HG02798 (cell line): ENCODE results near the gene DEPDC5.

ENCODE experiments used
- ATAC-seq: cut with Tn5 transposase; IDR thresholded peaks from one replicate; pipeline ENCODE4 v1.9.1; 2021; ENCODE audit warnings: mild to moderate bottlenecking; ENCODE audit not compliant: unreplicated experiment, poor library complexity

Gene DEPDC5

DNA sequence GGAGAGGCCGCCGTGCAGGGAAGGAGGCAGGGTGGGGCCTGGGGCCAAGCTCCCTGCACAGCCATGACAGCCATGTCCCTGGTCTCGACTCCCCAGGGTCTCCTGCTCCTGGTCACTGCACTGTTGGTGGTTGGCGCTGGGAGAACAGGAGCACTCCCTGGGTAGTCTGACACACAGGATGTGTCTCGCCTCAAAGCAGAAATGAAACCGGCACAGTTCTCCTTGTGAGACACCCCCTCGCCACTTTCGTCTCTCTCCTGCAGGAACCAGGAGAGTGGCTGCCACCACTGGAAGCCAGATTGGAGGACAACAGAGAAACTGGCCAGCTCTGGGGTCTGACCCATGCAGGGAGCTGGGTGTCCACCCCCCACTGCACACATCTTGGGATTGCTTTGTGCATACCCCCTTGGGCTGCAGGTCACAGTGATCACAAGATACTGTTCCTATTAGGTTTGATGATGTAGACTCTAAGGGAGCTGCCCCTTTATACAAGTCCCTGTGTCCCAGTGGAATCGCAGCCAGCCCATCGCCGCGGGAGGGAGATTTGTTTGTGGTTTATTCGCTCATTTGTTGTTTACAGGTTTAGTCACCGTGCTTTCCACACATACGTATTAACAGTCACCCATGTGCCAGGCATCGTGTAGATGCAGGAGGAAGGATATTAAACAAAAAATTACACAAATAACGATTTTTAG lies 163.6 kb downstream of the DEPDC5 start:
- ATAC-seq = no peak

DNA sequence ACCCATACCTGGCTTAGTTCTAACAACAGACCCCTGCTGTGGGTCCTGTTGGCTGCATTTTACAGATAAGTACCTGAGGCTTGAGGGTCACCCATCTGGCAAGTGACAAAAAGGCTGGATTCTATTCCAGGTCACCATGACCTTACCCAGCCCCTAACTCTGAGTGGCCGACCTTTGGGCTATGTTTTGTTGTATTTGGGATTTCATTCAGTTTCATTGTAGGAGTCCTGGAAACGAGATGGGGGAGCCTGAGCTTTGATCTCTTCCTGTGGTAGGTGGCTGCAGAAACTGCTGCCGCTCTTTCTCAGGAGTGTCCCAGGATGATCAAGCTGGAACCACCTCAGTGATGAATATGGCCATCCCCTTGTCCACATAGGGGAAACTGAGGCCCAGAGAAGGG lies 165.9 kb downstream of the DEPDC5 start:
- no peak for ATAC-seq

DNA sequence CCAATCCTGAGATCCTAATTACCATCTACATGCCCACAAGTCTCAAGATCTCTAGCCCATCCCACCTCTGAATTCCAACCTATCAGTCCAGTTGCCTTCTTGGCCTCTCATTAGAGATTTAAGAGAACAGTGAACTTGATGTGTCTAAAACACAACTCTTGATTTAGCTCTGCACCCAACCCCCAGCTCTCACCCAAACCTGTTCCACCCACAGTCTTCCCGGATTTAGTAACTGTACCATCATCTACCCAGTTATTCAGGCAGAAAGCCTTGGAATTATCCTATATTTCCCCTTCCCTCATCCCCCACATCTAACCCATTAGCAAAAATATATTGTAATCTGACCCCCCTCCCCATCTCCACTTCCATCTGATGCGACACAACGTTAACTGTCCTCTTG lies 166.5 kb downstream of the DEPDC5 start:
- ATAC-seq = no peak

DNA sequence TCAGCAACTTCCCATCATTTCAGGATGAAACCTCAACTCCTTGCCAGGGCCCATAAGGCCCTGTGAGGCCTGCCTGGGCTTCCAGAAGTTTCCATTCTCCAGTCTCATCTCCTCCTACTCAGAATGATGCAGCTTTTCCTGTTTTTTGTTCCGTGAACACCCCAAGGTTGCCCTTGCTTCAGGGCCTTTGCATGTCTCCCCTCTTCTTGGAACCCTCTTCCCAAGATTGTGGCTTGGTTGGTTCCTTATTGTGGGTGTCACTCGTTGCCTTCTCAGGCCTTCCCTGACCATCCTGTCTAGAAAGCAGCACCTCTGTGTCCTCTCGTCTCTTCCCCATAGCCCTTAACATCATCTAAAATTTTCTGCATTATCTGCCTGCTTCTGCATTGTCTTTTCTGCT lies 167.3 kb downstream of the DEPDC5 start:
- no peak for ATAC-seq

DNA sequence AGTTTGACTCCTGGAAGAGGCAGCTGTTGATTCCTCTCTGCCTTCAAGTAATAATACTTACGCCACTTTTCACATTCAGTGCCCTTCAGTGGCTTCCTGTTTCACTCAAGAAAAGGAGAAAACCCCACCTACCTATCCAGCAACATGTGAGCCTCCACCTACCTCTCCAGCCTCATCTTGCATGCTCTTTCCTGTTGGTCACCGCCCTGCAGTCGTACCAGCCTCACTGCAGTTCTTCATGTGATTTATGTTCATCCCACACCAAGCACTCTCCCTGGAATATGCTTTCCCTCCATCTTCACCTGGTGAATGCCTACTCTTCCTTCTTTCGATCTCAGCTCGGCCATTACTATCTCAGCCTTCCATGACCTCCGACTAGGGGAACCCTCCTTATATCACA lies 168.7 kb downstream of the DEPDC5 start:
- no peak for ATAC-seq

DNA sequence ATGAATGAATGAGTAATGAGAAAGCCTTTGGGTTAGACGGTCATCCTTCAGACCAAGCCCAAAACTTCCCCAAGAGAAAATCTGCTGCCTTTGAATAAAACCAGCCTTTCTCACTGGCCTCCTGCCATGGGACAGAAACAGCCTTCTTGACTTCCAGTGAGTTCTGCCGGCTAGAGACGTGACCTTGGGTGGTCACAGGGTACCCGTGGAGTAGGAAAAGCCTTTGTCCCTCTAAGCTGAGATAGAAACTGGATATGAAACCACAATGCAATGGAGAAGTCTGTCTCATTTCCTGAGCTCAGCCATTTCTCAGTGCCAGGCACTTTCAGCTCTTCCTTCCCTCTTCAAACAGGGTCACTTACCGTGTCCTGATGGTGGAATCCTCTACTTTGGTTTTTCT lies 169.3 kb downstream of the DEPDC5 start:
- ATAC-seq = no peak

DNA sequence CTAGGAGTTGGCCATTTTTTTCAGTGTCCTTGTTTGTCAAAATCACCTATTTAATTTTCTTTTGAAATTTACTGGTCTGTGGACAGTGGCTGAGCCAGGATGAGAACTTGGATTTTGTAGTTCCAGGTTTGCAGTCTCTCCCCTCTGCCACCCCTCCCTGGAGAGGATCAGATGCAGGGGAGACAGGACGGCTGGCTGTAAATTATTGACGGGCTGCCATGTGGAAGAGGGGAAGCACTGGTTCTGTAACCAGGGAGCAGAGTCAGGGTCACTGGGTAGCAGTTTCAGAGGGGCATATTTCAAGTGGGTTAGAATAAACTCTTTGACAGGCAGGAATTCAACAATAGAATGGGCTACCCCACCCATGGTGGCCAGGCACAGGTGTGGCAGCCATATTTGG lies 169.9 kb downstream of the DEPDC5 start:
- ATAC-seq = no peak

DNA sequence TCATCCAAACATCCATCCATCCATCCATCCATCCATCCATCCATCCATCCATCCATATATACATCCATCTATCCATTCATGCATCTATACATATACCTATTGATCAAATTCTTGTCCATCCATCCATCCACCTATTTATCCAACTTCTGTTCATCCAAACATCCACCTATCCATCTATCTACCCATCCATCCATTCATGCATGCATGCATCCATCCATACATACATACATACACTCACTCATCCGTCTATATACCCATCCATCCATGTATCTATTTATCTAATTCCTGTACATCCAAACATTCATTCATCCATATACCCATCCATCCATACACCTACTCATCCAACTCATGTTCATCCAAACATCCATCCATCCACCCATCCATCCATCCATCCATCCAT lies 171.2 kb downstream of the DEPDC5 start:
- ATAC-seq = no peak

DNA sequence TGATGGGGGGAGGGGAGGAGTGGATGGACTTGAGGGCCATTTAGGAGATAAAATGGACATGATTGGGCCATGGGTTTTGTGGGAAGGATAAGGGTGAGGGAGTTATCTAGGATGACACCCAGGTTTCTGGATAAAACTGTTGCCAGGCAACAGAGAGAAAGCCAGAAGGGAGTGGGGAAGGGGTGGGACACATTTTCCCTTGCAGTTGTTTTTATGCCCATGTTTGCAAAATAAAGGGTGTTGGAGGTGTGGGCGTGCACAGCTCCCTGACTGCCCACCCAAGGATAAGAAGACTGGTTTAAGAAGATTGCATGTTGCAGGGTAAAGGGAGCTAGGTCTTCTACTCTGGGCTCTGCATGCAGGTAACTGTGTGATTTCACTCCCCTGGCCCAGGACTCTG lies 172.2 kb downstream of the DEPDC5 start:
- ATAC-seq = no peak

DNA sequence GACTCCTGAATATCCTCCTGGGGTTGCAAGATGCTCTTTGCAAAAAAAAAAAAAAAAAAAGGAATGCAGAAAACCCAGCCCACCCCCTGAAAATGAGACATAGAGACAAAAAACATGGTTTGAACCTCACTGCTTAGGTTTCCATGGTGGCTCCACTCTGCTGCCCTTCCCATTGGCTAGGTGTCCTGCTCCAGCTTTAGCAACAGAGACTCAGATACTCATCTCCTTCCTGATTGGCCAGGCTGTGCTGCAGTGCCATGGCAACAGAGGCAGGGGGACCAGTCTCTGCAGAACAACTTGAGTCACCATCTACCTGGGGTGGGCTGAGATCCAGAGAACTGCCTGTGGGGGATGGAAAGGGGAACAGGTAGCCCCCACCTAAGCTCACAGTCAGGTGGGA lies 173.2 kb downstream of the DEPDC5 start:
- ATAC-seq = no peak

DNA sequence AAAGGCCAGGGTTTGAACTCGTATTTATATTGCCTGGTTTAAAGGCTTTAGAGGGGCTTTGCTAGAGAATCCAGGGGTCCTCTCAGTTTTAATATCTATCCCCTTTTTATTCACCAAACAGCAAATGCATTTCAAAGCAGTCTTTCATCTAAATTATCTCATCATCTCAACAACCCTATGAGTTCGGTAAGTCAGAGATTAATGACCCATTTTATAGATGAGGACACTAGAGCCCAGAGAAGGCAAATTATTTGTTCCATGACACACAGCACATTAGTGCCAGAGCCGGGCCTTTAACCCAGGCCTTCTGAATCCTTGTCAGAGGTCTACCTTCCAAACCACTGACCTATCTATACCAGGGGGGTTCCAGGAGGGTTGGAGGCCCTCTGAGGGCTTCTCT lies 173.7 kb downstream of the DEPDC5 start:
- ATAC-seq = no peak

DNA sequence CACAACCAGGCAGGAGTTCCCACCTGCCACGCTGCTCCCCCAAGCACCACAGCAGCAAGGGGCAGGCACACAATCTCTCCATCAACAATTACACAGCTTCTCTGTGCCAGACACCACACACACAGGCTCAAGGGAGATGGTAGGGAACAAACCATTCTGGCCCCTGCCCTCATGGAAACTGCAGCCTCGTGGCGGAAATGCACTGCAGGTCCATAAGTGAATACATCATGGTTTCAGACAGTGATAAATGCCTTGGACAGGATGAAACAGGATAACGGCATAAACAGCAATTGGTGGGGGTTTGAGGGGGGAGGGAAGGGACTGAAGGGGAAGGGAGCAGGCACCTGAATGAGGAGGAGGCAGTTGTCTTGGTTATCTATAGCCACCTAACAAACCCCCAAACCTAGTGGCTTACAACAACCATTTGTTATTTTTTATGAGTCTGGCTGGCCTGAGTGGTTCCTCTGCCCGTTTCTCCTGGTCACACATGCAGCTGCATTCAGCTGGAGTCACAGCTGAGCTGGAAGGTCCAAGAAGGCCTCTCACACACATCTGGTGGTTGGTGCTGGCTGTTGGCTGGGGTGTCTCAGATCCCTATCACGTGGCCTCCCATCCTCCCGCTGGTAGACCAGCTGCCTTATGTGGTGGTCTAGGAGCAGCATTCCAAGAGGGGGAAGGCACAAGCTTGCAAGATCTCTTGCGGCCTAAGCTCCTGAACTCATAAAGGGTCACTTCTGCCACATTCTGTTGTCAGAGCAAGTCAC lies 175.5 kb downstream of the DEPDC5 start:
- ATAC-seq = no peak

DNA sequence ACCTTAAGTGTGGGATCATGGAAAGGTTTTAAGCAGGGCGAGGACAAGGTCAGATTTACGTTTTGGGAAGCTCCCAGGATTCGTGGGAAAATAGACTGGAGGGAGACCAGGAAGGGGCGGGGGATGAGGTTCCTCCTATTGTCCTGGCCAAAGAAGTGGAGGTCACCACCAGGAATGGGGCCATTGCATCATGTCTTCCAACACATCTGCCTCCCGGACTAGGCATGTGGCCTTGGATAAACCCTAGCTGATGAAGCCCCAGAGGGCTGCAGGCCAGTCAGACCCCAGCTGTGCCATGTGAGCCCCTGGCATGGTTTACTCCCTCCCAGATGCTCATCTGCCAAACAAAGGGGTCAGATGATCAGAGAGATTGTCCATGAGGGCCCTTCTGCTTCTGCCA lies 179.0 kb downstream of the DEPDC5 start:
- no peak for ATAC-seq

DNA sequence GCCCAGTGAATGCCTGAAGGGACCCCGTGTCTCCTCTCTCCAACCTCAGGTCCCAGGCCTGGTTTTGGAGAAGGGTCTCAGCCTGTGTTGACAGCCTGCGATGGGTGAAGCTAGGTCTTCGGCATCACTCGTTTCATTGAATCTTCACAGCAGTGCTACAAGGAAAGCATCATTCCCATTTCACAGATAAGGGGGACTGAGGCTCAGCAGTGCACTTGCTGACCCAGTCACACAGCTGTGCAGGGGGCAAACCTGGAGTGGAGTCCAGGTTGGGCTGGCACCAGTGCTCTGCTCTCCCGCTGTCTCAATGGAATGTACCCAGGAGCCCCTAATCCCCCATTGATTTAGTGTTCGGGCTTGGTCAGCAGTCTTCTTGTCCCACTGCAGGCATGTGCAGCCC lies 179.6 kb downstream of the DEPDC5 start:
- no peak for ATAC-seq

DNA sequence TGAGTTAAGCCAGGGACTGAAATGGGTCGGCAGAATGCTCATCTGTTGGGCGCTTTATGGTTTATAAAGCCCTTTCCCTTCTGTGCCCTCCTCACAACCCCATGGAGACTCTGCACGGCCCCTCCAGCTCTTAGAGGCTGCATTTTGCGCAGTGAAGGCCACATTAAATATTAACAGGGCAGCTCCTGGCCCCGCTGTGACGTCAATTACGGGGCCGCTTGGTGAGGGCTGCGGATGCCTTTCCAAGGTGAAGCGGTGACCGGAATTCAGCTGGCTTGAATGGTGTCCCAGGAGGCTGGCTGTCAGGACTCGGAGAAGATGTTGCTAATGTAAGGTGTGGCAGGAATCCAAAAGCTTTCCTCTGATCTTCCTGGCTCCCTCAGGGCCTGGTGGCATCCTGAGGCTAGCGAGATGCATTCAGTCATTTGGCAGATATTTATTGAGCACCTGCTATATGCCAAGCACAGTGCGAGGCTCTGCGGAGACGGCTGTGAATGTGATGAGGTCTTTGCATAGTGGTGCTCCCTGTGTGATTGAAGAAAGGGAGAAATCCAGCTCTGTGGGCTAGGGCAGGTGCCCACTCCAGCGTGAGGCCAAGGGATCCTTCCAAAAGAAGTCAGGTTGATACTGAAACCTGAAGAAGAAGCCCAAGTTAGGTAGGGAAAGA lies 180.1 kb downstream of the DEPDC5 start:
- ATAC-seq = no peak

DNA sequence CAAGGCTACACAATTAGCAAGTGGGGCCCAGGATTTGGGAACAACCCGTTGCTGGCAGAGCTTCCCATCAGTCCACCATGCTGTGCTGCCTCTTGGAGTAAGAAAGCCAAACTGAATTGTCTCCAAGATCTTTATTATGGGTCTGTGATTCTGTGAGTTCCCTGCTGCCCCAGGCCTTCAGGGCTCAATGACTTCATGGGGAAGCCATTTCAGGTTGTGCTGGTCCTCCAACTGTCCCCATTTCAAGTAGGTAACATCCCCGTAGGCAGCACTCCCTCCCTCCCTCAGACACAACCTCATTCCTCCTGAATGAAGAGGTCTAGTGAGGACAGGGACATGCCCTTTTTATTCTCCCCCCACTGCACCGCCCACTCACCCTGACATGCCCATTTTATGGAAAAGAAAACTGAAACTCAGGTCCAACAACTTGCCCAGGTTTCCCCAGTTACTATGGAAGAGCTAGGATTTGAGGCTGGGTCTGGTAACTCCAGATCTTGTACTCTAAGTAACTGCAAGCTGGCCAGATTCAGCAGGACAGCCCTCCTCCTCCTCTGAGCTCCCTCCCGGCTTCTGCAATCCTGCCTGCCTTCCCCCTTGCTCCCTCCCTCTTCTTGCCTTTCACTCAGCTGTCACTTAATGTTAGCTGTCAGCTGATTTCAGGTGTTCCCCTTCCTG lies 182.3 kb downstream of the DEPDC5 start:
- no peak for ATAC-seq

DNA sequence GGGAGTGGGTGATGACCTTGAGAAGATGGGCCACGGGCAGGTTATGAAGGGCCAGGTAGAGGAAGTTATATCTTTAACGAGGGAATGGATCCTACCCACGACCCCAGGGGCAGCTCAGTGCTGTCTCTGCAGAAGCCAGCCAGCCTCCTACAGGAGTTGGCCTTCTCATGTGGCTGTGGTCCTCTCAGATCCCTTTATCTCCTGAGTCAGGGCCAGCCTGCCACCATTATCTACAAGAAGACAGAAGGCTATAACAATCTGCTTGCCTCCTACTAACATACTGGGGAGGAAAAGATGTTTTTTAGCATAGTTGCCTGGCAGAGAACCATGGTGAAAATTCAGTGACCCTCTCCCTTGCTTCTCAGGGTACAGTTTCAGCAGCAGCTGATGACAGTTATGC lies 183.5 kb downstream of the DEPDC5 start:
- ATAC-seq = no peak

DNA sequence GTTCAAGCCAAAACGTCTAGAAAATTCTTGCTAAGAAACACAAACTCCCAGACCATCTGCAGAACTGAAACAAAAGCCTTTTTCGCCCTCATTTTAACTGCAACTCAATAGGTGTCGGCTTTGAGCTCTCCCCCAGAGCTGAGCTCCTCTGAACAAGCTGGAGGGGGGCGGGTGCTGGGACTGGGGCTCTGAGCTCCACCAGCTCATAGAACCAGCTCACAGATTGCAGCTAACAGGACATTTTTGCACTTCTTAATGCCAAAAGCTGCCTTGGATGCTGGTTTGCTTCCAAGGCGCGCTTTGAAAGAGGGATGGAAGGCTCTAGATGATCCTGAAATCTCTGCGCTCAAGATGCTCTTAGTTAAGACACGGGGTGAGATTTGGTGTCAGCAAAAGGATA lies 184.5 kb downstream of the DEPDC5 start:
- ATAC-seq = no peak

DNA sequence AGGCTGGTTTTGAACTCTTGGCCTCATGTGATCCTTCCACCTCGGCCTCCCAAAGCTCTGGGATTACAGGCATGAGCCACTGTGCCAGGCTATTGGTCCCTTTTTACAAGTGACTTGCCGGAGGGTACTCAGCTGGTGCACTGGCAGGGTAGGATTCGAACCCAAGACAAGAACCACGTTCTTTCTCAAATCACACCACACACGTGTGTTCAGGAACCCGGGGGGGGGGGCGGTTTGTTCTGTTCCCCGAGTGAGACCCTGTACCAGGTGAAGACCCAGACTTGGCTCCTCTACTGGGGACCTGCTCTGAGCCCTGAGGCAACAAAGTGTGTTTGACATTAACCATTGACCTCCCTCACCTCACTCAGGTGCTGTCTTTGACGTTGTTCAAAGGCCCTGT lies 186.7 kb downstream of the DEPDC5 start:
- ATAC-seq = no peak

DNA sequence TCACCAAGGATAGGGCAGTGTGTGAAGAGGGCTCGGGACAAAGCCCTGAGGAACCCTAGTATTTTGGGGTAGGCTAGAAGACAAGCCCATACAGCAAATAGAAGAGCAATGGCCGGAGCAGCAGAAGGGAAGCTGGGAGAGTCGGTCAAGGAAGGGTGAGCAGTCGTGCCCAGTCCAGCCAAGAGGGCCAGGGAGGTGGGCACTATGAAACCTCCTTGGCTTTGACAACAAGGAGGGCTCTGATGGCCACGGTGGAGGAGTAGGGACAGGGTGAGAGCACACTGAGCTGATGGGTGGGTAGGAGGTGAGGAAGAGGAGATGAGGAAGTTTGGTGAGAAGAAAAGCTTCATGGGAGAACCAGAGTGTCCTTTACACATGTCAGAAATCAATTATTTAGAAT lies 188.3 kb downstream of the DEPDC5 start:
- ATAC-seq = no peak
